HG03045 (cell line): ENCODE measurements around the gene NDUFB3.

Experiments
- ATAC-seq: cut with Tn5 transposase; IDR thresholded peaks from one replicate; pipeline ENCODE4 v1.9.1; 2021; ENCODE audit warnings: mild to moderate bottlenecking, moderate library complexity; ENCODE audit not compliant: unreplicated experiment

The NDUFB3 gene

DNA sequence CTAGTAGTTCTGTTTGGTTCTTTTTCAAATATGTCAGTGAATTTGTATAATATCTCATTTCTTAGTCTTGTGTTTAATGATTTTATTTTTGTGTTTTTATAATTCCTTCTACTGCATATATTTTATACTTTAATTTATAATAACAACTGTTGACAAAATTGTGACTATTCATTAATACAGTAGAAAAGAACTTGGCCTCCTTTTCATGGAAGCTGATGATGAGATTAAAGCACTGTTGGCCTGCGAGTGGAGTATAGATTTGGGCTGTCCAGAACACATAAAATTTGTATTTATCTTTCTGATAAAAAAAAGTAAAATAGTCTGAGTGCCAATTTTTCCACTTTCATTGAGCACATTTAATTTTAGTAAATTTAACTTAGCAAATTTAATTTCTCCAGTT lies 56.2 kb downstream of the NDUFB3 start:
- ATAC-seq: no peak

DNA sequence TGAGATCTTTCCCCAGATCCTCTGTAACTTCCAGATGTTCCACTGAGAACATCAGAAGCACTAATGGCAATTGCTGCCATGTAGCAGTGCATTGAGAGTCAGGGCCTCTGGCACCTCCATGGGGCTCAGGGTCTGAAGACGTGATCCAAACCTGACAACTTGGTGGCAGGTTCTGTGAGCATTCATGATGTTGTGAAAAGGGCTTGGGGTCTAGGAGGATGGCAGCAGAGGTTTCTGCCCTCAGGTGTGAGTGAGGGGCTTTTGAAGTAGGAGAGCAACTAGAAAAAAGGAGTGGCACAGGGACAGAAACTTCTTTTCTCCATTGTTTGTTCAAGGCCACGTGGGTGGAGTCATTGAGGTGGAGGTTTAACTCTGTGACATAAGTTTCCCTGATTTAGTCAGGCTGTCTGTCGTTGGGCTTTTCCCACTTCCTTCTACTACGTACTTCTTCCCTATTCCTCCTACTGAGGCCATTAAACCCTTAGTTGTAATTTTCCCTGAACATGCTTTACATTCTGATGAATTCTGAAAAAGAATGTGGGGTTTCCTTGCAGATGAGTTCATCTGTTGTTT lies 57.2 kb downstream of the NDUFB3 start:
- ATAC-seq: no peak

DNA sequence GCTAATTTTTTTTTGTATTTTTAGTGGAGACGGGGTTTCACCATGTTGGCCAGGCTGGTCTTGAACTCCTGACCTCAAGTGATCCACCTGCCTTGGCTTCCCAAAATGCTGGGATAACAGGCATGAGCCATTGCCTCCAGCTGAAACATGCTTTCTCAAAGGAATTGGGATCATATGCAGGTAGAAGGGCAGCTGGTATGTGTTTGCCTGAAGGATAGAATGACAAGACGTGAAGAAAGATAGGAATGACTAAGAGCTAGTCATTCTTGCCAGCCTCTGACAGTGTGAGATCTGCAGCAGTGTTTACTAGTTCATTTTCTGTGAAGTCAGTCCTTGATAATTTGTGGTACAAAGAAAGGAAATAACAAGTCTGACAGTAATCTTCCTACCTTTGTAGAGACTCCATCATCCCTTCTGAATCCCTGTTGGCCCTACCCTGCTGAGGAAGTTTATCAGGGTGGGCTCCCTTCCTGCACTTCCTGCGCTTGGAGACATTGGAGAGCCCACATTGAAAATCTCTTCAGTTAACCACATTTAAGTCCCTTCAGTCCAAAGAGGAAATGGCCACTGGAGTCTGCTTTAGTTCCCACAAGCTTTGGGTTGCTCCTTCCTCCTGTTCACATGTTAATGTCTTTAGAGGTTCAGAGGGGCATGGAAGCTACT lies 58.9 kb downstream of the NDUFB3 start:
- ATAC-seq: no peak

DNA sequence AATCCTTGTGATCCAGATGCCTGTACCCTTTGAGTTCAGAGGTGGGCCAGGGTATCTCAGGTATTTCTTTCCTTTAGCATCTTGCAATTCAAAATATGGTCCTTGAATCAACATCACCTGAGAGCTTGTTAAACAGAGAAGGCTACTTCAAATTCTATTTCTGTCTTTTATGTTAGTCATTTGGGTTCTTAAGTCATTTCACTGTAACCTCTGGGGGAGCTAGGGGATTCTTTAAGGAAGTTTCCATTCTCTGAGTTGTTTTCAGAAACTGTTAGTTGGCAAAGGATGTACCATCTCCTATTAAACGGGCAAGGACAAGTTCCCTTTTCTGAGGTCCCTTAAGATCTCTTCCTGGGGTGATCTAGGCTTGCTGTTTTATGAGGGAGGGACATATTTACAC lies 60.7 kb downstream of the NDUFB3 start:
- no peak for ATAC-seq
